HEK293 (cell line): Measurements from ENCODE around the gene CST9L.
A peak's percentile ranks its signal among the peaks of the same experiment; 100 is the strongest.

Experiments used
- CTCF ChIA-PET: fragments of 350-600 bp; formaldehyde crosslinking; extraction: SDS; loops from one replicate; lab custom pipeline; 2021; ENCODE audit warnings: antibody characterized with exemption; lab: Yijun Ruan, JAX
- POLR2A ChIA-PET: fragments of 300-600 bp; formaldehyde crosslinking; extraction: SDS; loops from one replicate; lab custom pipeline; 2020; ENCODE audit warnings: antibody characterized with exemption, inconsistent platforms; lab: Yijun Ruan, JAX
- H3K27ac ChIP-seq: fragments of 200-500 bp; sonication (Bioruptor generic); 2 replicates; pipeline ENCODE4 v1.5.1; 2014; ENCODE audit warnings: low read depth, low read length, control low read depth, inconsistent platforms; ENCODE audit errors: extremely low read depth
- H3K36me3 ChIP-seq, 2 experiments: fragments of 200-500 bp in 1 of 2; sonication (Bioruptor generic) in 1 of 2; 1 replicate in 1 of 2; 2 replicates in 1 of 2; pipeline ENCODE4 v1.5.1; 2014 to 2017; ENCODE audit warnings: inconsistent platforms in 2 of 2, low read length in 2 of 2; ENCODE audit not compliant: control insufficient read depth in 2 of 2, insufficient read depth in 1 of 2
- H3K4me1 ChIP-seq: fragments of 200-500 bp; sonication (Bioruptor generic); 2 replicates; pipeline ENCODE4 v1.5.1; 2014; ENCODE audit warnings: mild to moderate bottlenecking, low read length, inconsistent platforms; ENCODE audit not compliant: control insufficient read depth, insufficient read depth
- H3K4me3 ChIP-seq: 2 replicates; pipeline ENCODE4 v1.5.1; 2011; ENCODE audit warnings: low read depth, mild to moderate bottlenecking, control low read depth, low read length, moderate library complexity
- H3K9me3 ChIP-seq: fragments of 200-500 bp; sonication (Bioruptor generic); 2 replicates; pipeline ENCODE4 v1.5.1; 2014; ENCODE audit warnings: low read depth, low read length, inconsistent platforms; ENCODE audit not compliant: control insufficient read depth, insufficient read depth
- GLIS1 ChIP-seq: fragments of 450-650 bp; formaldehyde crosslinking; IDR thresholded peaks from 2 replicates; pipeline ENCODE4 v1.5.1; 2016; ENCODE audit warnings: missing biosample characterization, missing genetic modification characterization
- HOXA7 ChIP-seq: sonication (generic); formaldehyde crosslinking; IDR thresholded peaks from 2 replicates; pipeline ENCODE4 v1.8.1; 2022; ENCODE audit warnings: missing genetic modification reagents, borderline replicate concordance
- HOXD13 ChIP-seq: sonication (generic); formaldehyde crosslinking; IDR thresholded peaks from 2 replicates; pipeline ENCODE4 v1.8.0; 2022; ENCODE audit warnings: missing genetic modification reagents, borderline replicate concordance
- KLF7 ChIP-seq: fragments of 450-650 bp; formaldehyde crosslinking; IDR thresholded peaks from 2 replicates; pipeline ENCODE4 v1.5.1; 2016; ENCODE audit warnings: missing biosample characterization, missing genetic modification characterization, borderline replicate concordance
- PRDM4 ChIP-seq: fragments of 450-650 bp; formaldehyde crosslinking; IDR thresholded peaks from 2 replicates; pipeline ENCODE4 v1.5.1; 2017; ENCODE audit warnings: missing biosample characterization, missing genetic modification characterization
- ZBTB48 ChIP-seq: fragments of 450-650 bp; formaldehyde crosslinking; IDR thresholded peaks from 2 replicates; pipeline ENCODE4 v1.5.1; 2016; ENCODE audit warnings: missing biosample characterization, missing genetic modification characterization
- ZIC2 ChIP-seq: fragments of 450-650 bp; formaldehyde crosslinking; IDR thresholded peaks from 2 replicates; pipeline ENCODE4 v1.5.1; 2016; ENCODE audit warnings: missing biosample characterization, missing genetic modification characterization
- ZNF133 ChIP-seq: fragments of 450-650 bp; formaldehyde crosslinking; IDR thresholded peaks from 2 replicates; pipeline ENCODE4 v1.5.1; 2016; ENCODE audit warnings: missing biosample characterization, missing genetic modification characterization
- ZNF18 ChIP-seq: fragments of 450-650 bp; formaldehyde crosslinking; IDR thresholded peaks from 2 replicates; pipeline ENCODE4 v1.5.1; 2016; ENCODE audit warnings: missing biosample characterization, missing genetic modification characterization
- ZNF394 ChIP-seq: fragments of 450-650 bp; formaldehyde crosslinking; IDR thresholded peaks from 2 replicates; pipeline ENCODE4 v1.5.1; 2016; ENCODE audit warnings: missing biosample characterization, missing genetic modification characterization, mild to moderate bottlenecking, moderate library complexity, borderline replicate concordance
- ZNF560 ChIP-seq: fragments of 450-650 bp; formaldehyde crosslinking; IDR thresholded peaks from 2 replicates; pipeline ENCODE4 v1.5.1; 2017; ENCODE audit warnings: missing biosample characterization, missing genetic modification characterization, borderline replicate concordance
- ZNF701 ChIP-seq: fragments of 450-650 bp; formaldehyde crosslinking; IDR thresholded peaks from 2 replicates; pipeline ENCODE4 v1.5.1; 2016; ENCODE audit warnings: missing biosample characterization, missing genetic modification characterization
- ZNF776 ChIP-seq: fragments of 450-650 bp; formaldehyde crosslinking; IDR thresholded peaks from 2 replicates; pipeline ENCODE4 v1.5.0; 2017; ENCODE audit warnings: missing biosample characterization, missing genetic modification characterization, borderline replicate concordance
- TF ChIP-seq, protein P1 (sequence below): fragments of 450-650 bp; formaldehyde crosslinking; IDR thresholded peaks from 2 replicates; pipeline ENCODE4 v1.5.1; 2016; ENCODE audit warnings: missing biosample characterization, missing genetic modification characterization
- TF ChIP-seq, protein P2 (sequence below): fragments of 450-650 bp; formaldehyde crosslinking; IDR thresholded peaks from 2 replicates; pipeline ENCODE4 v1.5.1; 2017; ENCODE audit warnings: missing biosample characterization, missing genetic modification characterization

CST9L gene

DNA sequence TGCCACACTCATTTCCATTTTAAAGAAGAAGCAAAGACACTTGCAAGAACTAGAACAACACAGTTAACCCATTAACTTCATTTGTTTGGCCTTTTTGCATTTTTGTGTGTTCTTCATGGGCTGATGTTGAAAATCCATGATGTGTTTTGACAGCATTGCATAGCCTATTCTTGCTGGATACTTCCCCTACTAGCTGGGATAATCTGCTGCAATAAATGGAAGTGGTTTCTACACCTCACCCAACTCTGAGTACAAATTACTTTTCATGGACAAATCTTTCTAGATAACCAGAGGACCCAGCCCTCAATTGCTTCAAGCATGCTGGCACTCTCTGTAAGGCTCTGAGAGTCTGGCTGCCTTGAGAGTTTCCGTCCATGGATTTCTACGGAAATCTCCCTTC lies 26.5 kb downstream of the CST9L start:
- H3K4me3 ChIP-seq, result no peak overlapping the region
- CTCF ChIA-PET, result no interaction called here
- no peak overlapping the region for H3K27ac ChIP-seq
- POLR2A ChIA-PET, result no interaction called here
- no peak for TF ChIP-seq HOXA7 (CRISPR knock-in tag)
- TF ChIP-seq, protein P1, sequence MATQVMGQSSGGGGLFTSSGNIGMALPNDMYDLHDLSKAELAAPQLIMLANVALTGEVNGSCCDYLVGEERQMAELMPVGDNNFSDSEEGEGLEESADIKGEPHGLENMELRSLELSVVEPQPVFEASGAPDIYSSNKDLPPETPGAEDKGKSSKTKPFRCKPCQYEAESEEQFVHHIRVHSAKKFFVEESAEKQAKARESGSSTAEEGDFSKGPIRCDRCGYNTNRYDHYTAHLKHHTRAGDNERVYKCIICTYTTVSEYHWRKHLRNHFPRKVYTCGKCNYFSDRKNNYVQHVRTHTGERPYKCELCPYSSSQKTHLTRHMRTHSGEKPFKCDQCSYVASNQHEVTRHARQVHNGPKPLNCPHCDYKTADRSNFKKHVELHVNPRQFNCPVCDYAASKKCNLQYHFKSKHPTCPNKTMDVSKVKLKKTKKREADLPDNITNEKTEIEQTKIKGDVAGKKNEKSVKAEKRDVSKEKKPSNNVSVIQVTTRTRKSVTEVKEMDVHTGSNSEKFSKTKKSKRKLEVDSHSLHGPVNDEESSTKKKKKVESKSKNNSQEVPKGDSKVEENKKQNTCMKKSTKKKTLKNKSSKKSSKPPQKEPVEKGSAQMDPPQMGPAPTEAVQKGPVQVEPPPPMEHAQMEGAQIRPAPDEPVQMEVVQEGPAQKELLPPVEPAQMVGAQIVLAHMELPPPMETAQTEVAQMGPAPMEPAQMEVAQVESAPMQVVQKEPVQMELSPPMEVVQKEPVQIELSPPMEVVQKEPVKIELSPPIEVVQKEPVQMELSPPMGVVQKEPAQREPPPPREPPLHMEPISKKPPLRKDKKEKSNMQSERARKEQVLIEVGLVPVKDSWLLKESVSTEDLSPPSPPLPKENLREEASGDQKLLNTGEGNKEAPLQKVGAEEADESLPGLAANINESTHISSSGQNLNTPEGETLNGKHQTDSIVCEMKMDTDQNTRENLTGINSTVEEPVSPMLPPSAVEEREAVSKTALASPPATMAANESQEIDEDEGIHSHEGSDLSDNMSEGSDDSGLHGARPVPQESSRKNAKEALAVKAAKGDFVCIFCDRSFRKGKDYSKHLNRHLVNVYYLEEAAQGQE (tag by site-specific recombination), result no peak
- no peak for TF ChIP-seq PRDM4 (tag by site-specific recombination)
- TF ChIP-seq ZNF18 (tag by site-specific recombination), result no peak
- TF ChIP-seq ZBTB48 (tag by site-specific recombination), result no peak
- TF ChIP-seq ZNF701, result no peak
- TF ChIP-seq ZNF776 (tag by site-specific recombination), result no peak
- TF ChIP-seq, protein P2, sequence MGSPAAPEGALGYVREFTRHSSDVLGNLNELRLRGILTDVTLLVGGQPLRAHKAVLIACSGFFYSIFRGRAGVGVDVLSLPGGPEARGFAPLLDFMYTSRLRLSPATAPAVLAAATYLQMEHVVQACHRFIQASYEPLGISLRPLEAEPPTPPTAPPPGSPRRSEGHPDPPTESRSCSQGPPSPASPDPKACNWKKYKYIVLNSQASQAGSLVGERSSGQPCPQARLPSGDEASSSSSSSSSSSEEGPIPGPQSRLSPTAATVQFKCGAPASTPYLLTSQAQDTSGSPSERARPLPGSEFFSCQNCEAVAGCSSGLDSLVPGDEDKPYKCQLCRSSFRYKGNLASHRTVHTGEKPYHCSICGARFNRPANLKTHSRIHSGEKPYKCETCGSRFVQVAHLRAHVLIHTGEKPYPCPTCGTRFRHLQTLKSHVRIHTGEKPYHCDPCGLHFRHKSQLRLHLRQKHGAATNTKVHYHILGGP (tag by site-specific recombination), result no peak
- TF ChIP-seq HOXD13 (CRISPR knock-in tag), result no peak
- no peak for TF ChIP-seq KLF7 (tag by site-specific recombination)
- TF ChIP-seq ZNF394, result no peak
- TF ChIP-seq ZNF133 (tag by site-specific recombination), result no peak
- TF ChIP-seq, all 188 proteins: peak for 0
- Histone ChIP-seq H3K9me3 (no peaks in the 10 kb centered on the region), H3K36me3 (no peaks in the 10 kb centered on the region), H3K4me1 (no peaks in the 10 kb centered on the region)

DNA sequence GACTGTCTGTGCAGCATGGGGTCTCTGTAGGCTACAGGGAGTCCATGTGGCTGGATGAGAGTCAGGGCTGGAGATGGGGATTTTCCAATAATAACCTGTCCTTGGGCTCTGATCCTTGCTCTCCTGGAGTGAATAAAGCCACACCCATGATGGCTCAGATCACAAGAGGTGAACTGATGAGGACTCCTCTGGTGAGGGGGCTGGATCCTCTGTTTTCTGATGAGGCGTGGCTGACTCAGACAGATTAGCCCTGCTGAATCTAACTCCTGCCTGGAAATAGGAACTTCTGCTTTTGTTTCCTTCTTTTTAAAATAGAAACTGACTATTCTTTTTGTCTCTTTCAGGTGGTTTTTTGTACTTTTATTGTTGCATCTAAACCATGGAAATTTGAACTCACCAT lies 27.0 kb downstream of the CST9L start:
- Histone ChIP-seq H3K36me3 (no peaks in the 10 kb centered on the region), H3K4me1 (no peaks in the 10 kb centered on the region), H3K9me3 (no peaks in the 10 kb centered on the region), H3K27ac (no peak overlapping the region), H3K4me3 (no peak overlapping the region)
- CTCF ChIA-PET, result interaction anchor here (0.6 kb wide), 1 partner anchor 10 kb away, joined by 4 read pairs; no protein-coding TSS in a partner anchor
- POLR2A ChIA-PET, result no interaction called here
- TF ChIP-seq ZNF560 (tag by site-specific recombination) (no peak), ZIC2 (tag by site-specific recombination) (peak; percentile 87), GLIS1 (tag by site-specific recombination) (peak; percentile 39; the same call in 1 of the 2 replicates)
